ENCODE data around the gene TRPV4. TPM values are rescaled to one million over a fixed set of nuclear protein-coding genes. Genes with fewer than 3 reads are reported as not detected.
A peak's percentile ranks its signal among the peaks of the same experiment; 100 is the strongest.

Gene TRPV4
- polyA plus RNA-seq, 1 of the 3 experiments (the other 2 are of a cell fraction): 5.2 TPM

DNA sequence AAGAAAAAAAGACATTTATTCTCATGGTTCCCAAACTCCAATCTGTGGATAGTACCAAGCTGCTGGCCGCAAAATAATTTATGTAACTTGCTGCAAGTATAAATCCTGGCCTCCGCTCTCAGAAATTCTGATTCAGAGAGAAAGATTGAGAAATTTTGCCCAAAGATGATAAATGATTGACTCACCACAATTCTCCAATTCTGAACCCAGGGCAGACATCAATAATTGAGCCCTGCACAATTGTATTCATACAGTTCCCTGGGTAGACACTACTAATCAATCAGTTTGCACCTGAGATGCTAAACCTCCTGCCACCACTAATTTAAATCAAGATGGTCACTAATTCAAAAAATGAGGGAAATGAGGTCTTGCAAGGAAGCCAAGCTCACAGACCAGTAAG lies 38.2 kb downstream of the TRPV4 start:
- H3K4me2 ChIP-seq: no peak overlapping the region
- no peak for DNase-seq
- CTCF ChIA-PET: interaction anchor here (1.3 to 2.8 kb wide), 4 partner anchors 10 to 75 kb away, joined by 3 to 15 read pairs (median 8); no protein-coding TSS in a partner anchor

More for the DNA sequence above, 38.2 kb downstream of the TRPV4 start:
- Histone ChIP-seq H3K79me2 (ENCODE audit: insufficient read depth) (no peaks in the 10 kb centered on the region), H3K27ac (ENCODE audit: low read depth in 2 of 2, low read length in 1 of 2) (no peak overlapping the region), H3K36me3 (replicated peaks in 1 of 2; ENCODE audit: control insufficient read depth in 1 of 2, insufficient read depth in 2 of 2, low read length in 1 of 2) (no peaks in the 10 kb centered on the region), H2AFZ (ENCODE audit: low read depth) (no peak overlapping the region), H3K9me3 (no peaks in the 10 kb centered on the region), H4K20me1 (ENCODE audit: insufficient read depth) (no peaks in the 10 kb centered on the region), H3K4me1 (ENCODE audit: control insufficient read depth in 1 of 2, insufficient read depth in 2 of 2, low read depth in 1 of 2, low read length in 1 of 2) (no peaks in the 10 kb centered on the region), H3K4me3 (ENCODE audit: low read depth in 2 of 2, low read length in 1 of 2) (no peak overlapping the region), H3K27me3 (ENCODE audit: insufficient read depth) (no peaks in the 10 kb centered on the region), H3K9ac (no peak overlapping the region), H3F3A (replicated peaks; ENCODE audit: insufficient read depth) (peaks cover 9% of the 10 kb centered on the region), H3K9me2 (no peaks in the 10 kb centered on the region)
- POLR2A ChIA-PET: no interaction called here
- 67% methylated on average over 2 of the region's 2 CpGs for WGBS (ENCODE audit: low lambda C conversion rate)
- TF ChIP-seq RFX5 (IDR thresholded peaks at IDR 0.05; ENCODE audit: low read length): no peak
- TF ChIP-seq SIN3A (IDR thresholded peaks at IDR 0.05; ENCODE audit: borderline replicate concordance, low read depth, low read length): no peak
- TF ChIP-seq, protein P1, sequence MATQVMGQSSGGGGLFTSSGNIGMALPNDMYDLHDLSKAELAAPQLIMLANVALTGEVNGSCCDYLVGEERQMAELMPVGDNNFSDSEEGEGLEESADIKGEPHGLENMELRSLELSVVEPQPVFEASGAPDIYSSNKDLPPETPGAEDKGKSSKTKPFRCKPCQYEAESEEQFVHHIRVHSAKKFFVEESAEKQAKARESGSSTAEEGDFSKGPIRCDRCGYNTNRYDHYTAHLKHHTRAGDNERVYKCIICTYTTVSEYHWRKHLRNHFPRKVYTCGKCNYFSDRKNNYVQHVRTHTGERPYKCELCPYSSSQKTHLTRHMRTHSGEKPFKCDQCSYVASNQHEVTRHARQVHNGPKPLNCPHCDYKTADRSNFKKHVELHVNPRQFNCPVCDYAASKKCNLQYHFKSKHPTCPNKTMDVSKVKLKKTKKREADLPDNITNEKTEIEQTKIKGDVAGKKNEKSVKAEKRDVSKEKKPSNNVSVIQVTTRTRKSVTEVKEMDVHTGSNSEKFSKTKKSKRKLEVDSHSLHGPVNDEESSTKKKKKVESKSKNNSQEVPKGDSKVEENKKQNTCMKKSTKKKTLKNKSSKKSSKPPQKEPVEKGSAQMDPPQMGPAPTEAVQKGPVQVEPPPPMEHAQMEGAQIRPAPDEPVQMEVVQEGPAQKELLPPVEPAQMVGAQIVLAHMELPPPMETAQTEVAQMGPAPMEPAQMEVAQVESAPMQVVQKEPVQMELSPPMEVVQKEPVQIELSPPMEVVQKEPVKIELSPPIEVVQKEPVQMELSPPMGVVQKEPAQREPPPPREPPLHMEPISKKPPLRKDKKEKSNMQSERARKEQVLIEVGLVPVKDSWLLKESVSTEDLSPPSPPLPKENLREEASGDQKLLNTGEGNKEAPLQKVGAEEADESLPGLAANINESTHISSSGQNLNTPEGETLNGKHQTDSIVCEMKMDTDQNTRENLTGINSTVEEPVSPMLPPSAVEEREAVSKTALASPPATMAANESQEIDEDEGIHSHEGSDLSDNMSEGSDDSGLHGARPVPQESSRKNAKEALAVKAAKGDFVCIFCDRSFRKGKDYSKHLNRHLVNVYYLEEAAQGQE (IDR thresholded peaks at IDR 0.05; ENCODE audit: low read depth, low read length): no peak
- TF ChIP-seq JUND (IDR thresholded peaks at IDR 0.05): no peak; the same call in 1 of the 2 replicates
- TF ChIP-seq MEF2A (IDR thresholded peaks at IDR 0.05; ENCODE audit: borderline replicate concordance, low read depth): no peak
- peak; percentile 52 for TF ChIP-seq FOSL2 (IDR thresholded peaks at IDR 0.05; ENCODE audit: borderline replicate concordance, low read depth)
- TF ChIP-seq NRF1 (IDR thresholded peaks at IDR 0.05; ENCODE audit: low read depth, low read length): no peak
- no peak for TF ChIP-seq TEAD4 (IDR thresholded peaks at IDR 0.05; ENCODE audit: borderline replicate concordance, insufficient read depth)
- TF ChIP-seq GABPA (IDR thresholded peaks at IDR 0.05; ENCODE audit: low read depth): no peak
- no peak for TF ChIP-seq RCOR1 (IDR thresholded peaks at IDR 0.05; ENCODE audit: low read length)
- no peak for TF ChIP-seq TCF12 (IDR thresholded peaks at IDR 0.05)
- TF ChIP-seq, protein P2, sequence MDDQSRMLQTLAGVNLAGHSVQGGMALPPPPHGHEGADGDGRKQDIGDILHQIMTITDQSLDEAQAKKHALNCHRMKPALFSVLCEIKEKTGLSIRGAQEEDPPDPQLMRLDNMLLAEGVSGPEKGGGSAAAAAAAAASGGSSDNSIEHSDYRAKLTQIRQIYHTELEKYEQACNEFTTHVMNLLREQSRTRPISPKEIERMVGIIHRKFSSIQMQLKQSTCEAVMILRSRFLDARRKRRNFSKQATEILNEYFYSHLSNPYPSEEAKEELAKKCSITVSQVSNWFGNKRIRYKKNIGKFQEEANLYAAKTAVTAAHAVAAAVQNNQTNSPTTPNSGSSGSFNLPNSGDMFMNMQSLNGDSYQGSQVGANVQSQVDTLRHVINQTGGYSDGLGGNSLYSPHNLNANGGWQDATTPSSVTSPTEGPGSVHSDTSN (IDR thresholded peaks at IDR 0.05): peak; percentile 68
- no peak for TF ChIP-seq POLR2AphosphoS5 (IDR thresholded peaks at IDR 0.05; ENCODE audit: low read depth, low read length)
- TF ChIP-seq, protein P3, sequence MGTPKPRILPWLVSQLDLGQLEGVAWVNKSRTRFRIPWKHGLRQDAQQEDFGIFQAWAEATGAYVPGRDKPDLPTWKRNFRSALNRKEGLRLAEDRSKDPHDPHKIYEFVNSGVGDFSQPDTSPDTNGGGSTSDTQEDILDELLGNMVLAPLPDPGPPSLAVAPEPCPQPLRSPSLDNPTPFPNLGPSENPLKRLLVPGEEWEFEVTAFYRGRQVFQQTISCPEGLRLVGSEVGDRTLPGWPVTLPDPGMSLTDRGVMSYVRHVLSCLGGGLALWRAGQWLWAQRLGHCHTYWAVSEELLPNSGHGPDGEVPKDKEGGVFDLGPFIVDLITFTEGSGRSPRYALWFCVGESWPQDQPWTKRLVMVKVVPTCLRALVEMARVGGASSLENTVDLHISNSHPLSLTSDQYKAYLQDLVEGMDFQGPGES (IDR thresholded peaks at IDR 0.05; ENCODE audit: low read depth, low read length): no peak
- TF ChIP-seq GATA2 (CRISPR knock-in tag; IDR thresholded peaks at IDR 0.05): no peak
- TF ChIP-seq, protein P4, sequence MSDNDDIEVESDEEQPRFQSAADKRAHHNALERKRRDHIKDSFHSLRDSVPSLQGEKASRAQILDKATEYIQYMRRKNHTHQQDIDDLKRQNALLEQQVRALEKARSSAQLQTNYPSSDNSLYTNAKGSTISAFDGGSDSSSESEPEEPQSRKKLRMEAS (IDR thresholded peaks at IDR 0.05; ENCODE audit: low read depth): no peak
- 0 out of 2 replicates have a peak, but pooled peaks have one; percentile 30 for TF ChIP-seq YY1 (IDR thresholded peaks at IDR 0.05; ENCODE audit: low read depth)
- TF ChIP-seq FOXJ3 (CRISPR knock-in tag; IDR thresholded peaks at IDR 0.05): no peak
